Fibroblast of the aortic adventitia (primary cell): ENCODE results near the gene CTSH. TPM values are rescaled to one million over a fixed set of nuclear protein-coding genes. Genes with fewer than 3 reads are reported as not detected.
"Not testable (repeated sequence)": the region's sequence is repeated elsewhere in the genome, so short reads cannot be mapped to it uniquely, and the experiment has no call there.

Source experiments
- DNase-seq: peaks from one replicate; pipeline ENCODE4 v3.0.0-alpha.2; 2010; ENCODE audit warnings: low read depth
- H3K4me3 ChIP-seq: 2 replicates; pipeline ENCODE4 v1.5.1; 2011; ENCODE audit warnings: low read depth, mild to moderate bottlenecking, control low read depth, low read length, moderate library complexity
- total RNA-seq: library from RNA; depleted of rRNA; stranded (reverse); fragments of >200 nt; gene quantifications from 2 replicates; pipeline ENCODE4 v1.2.3, GENCODE V29; 2012; ENCODE audit warnings: low replicate concordance
- TF ChIP-seq, protein P1 (sequence below): IDR thresholded peaks from 2 replicates; pipeline ENCODE4 v1.5.1; 2011; ENCODE audit warnings: mild to moderate bottlenecking, low read length, control low read depth, inconsistent platforms; ENCODE audit not compliant: insufficient read depth

The CTSH gene
- total RNA-seq, 1 donor: 8.5 TPM

DNA sequence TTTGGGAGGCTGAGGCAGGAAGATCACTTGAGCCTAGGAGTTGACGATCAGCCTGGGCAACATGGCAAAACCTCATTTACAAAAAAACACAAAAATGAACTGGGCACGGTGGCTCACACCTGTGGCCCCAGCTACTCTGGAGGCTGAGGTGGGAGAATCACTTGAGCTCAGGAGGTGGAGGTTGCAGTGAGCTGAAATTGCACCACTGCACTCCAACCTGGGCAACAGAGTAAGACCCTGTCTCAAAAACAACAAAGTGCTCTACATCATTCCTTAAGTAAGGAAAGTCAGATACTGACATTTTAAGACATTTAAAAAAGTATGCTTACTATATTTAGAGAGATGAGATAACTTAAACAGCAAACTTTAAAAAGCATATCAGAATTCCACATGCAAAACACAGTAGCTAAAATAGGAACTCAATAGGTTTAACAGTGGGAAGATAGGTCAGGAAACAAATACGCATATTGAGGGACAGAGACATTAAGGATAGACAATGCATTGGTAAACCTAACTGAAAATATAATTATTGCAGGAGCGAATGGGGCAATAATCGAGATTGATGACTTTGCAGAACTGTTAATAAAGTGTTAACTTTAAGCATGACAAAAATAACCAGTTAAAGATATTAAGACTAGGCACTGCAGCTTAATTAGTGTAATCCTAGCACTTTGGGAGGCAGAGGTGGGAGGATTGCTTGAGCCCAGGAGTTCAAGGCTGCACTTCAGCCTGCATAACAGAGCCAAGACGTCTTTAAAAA, 40.1 kb downstream of the CTSH start:
- TF ChIP-seq, protein P1, sequence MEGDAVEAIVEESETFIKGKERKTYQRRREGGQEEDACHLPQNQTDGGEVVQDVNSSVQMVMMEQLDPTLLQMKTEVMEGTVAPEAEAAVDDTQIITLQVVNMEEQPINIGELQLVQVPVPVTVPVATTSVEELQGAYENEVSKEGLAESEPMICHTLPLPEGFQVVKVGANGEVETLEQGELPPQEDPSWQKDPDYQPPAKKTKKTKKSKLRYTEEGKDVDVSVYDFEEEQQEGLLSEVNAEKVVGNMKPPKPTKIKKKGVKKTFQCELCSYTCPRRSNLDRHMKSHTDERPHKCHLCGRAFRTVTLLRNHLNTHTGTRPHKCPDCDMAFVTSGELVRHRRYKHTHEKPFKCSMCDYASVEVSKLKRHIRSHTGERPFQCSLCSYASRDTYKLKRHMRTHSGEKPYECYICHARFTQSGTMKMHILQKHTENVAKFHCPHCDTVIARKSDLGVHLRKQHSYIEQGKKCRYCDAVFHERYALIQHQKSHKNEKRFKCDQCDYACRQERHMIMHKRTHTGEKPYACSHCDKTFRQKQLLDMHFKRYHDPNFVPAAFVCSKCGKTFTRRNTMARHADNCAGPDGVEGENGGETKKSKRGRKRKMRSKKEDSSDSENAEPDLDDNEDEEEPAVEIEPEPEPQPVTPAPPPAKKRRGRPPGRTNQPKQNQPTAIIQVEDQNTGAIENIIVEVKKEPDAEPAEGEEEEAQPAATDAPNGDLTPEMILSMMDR: no peak
- DNase-seq: no peak
- no peak overlapping the region for H3K4me3 ChIP-seq

DNA sequence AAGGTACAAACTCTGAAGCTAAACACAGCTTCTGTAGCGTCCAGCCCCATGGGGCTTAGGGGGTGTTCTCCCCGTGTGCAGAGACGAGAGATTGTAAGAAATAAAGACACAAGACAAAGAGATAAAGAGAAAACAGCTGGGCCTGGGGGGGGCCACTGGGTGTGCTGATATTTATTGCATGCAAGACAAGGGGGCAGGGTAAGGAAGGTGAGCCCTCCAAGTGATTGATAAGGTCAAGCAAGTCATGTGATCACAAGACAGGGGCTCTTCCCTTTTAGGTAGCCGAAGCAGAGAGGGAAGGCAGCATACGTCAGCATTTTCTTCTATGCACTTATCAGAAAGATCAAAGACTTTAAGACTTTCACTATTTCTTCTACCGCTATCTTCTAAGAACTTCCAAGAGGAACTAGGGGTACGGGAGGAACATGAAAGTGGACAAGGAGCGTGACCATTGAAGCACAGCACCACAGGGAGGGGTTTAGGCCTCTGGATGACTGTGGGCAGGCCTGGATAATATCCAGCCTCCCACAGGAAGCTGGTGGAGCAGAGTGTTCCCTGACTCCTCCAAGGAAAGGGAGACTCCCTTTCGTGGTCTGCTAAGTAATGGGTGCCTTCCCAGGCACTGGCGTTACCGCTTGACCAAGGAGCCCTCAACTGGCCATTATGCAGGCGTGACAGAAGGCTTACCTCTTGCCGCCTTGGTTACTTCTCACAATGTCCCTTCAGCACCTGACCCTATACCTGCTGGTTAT, 42.4 kb downstream of the CTSH start:
- not testable (repeated sequence) for DNase-seq, H3K4me3 ChIP-seq

- not testable (repeated sequence) for H3K4me3 ChIP-seq, DNase-seq
Measured at GRCh38 chr15:78900819-78901533, 43.9 kb downstream of the CTSH start.

GRCh38 chr15:78898540-78898939, 46.3 kb downstream of the CTSH start:
- DNase-seq: no peak
- H3K4me3 ChIP-seq: no peak overlapping the region
- TF ChIP-seq, protein P1: no peak

DNA sequence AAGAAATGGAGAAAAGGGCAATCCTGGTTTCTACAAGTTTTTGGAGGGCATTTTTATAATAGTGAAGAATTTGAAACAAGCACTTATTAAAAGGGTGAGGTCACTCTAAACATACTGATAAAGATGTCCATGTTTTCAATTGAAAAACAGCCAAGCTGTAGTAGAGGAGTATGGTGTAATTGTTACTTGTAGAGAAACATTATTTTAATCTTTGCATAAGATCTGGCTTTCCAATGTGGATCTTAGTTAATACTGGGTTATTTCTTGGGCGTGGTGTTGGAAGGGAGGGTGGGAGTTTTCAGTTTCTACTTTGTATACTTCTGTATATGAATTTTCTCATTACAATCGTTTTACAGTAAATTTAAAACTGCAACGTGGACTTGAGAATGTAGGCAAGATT, 49.4 kb downstream of the CTSH start:
- DNase-seq: peak; percentile 63
- TF ChIP-seq, protein P1: no peak
- H3K4me3 ChIP-seq: no peak overlapping the region

- H3K4me3 ChIP-seq: no peak overlapping the region
- TF ChIP-seq, protein P1: no peak
- no peak for DNase-seq
Measured at GRCh38 chr15:78893538-78893937, 51.3 kb downstream of the CTSH start.

DNA sequence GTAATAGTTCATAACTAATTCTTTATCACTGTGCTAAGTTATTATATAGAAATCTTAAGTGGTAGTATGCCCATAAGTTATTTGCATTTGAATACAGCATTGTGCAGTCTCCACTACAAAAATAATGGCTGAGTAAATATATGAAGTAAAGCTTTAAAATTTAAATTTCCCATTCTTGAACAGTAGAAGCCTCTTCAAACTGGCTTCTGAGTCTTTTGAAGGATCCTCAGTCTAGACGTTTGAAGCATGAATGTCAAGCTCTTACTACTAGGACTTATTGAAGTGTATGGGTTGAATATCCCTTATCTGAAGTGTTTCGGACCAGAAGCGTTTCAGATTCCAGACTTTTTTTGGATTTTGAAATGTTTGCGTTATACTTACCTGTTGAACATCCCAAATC, 55.8 kb downstream of the CTSH start:
- TF ChIP-seq, protein P1: no peak
- DNase-seq: no peak
- H3K4me3 ChIP-seq: no peak overlapping the region
